ENCODE data around the gene CEACAM1. TPM values are rescaled to one million over a fixed set of nuclear protein-coding genes. Genes with fewer than 3 reads are reported as not detected.

CEACAM1 gene
- total and polyA plus RNA-seq, 9 of the 15 experiments (the other 6 are each of a cell fraction or from before 2014, with no cell fraction given), result 0.04 to 0.16 (median 0.10) TPM; not detected in 1

DNA sequence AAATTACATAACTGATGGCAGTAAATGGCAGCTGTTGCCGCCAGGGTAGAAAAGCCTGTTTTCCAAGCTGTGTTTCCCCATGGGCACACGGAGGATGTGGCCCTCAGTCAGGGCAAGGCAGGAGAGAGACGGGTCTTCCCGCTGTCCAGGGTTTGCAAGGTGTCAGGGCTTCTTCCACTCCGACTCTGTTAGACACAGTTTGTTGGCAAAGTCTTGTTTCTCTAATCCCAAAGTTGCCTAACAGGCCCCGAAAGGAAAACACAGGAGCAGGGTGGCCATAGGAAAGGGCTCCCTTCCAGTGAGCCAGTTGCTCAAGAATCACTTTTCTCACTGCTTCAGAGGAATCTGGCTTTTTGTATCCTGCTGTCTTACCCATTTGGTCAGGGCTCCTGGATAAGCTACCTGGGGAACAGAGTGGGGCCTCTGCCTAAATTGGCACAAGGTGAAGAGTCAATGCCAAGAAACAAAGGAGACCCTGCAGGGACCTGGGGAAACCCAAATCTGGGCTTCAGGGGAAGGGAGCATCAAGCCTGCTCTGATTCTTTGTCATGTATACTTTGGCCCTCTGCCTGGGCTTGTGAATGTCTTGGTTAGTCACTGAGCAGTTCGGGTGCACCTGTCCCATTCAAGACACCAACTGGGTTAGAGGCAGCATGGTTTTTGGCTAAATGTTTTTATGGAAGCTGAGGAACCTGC lies 56.6 kb downstream of the CEACAM1 start:
- DNase-seq (ENCODE audit: extremely low read depth in 1 of 4, low spot score in 3 of 4) (no peak), FAIRE-seq (no peak), ATAC-seq (no peak)
- WGBS (ENCODE audit: insufficient coverage, low coverage, missing lambda C conversion rate), result 0% methylated on average over 7 of the region's 7 CpGs
- H3K4me1 ChIP-seq (replicated peaks in 1 of 2; ENCODE audit: control insufficient read depth in 2 of 2, insufficient read depth in 2 of 2, low read length in 2 of 2), result no peaks in the 10 kb centered on the region; a peak in 1 of 5 replicates
- H3K4me3 ChIP-seq, result no peak overlapping the region
- no peaks in the 10 kb centered on the region for H3K9me1 ChIP-seq (ENCODE audit: control insufficient read depth, insufficient read depth, low read length)
- H3K79me2 ChIP-seq (ENCODE audit: control insufficient read depth, insufficient read depth, low read length), result no peaks in the 10 kb centered on the region
- in situ Hi-C loops (cut with MboI), result no loop called here
- ChIA-PET POLR2A (interaction anchor here (0.6 to 1.7 kb wide), 2 partner anchors 9 to 62 kb away, joined by 3 to 5 read pairs; no protein-coding TSS in a partner anchor), CTCF (ENCODE audit: low intra/inter-chr PET ratio) (no interaction called here)
- intact Hi-C loops (cut with micrococcal nuclease), result no loop called here
- no peak overlapping the region for H3K27ac ChIP-seq (ENCODE audit: extremely low read depth, low read depth, low read length)
- no peak overlapping the region for H3K9ac ChIP-seq (ENCODE audit: insufficient read depth in 1 of 2, low read depth in 2 of 2, low read length in 2 of 2)
- H3K36me3 ChIP-seq (ENCODE audit: control insufficient read depth, insufficient read depth, low read length), result no peaks in the 10 kb centered on the region
- no peak overlapping the region for H3K4me2 ChIP-seq (ENCODE audit: insufficient read depth, low read length)
- no peak overlapping the region for H2AFZ ChIP-seq (ENCODE audit: low read depth, low read length)
- H3K9me3 ChIP-seq (replicated peaks; ENCODE audit: control insufficient read depth, insufficient read depth, low read depth, low read length), result no peaks in the 10 kb centered on the region
- 0 out of 2 replicates have a peak, but pooled peaks cover 4% of the 10 kb centered on the region for H4K20me1 ChIP-seq (replicated peaks; ENCODE audit: control insufficient read depth, insufficient read depth, low read length)
- peaks cover 18 to 26% of the 10 kb centered on the region in 2 experiments; a peak in 4 of 5 replicates for H3K27me3 ChIP-seq (ENCODE audit: control insufficient read depth in 2 of 2, insufficient read depth in 2 of 2, low read length in 2 of 2)
- BruUV-seq (replicated peaks), result no TSS peak
- no peak for TF ChIP-seq ZNF407 (IDR thresholded peaks at IDR 0.05; ENCODE audit: low read depth)

All from K562 (cell line).